ENCODE data around the gene PBX1. TPM values are rescaled to one million over a fixed set of nuclear protein-coding genes. Genes with fewer than 3 reads are reported as not detected.
A peak's percentile ranks its signal among the peaks of the same experiment; 100 is the strongest.

Gene PBX1
- total RNA-seq, 1 donor from 2014 or later: 37.4 TPM

- intact Hi-C loops (cut with DNase I): no loop called here
- H3K4me1 ChIP-seq: peaks cover 7 to 9% of the 10 kb centered on the region in 2 donors
- no peak for DNase-seq (ENCODE audit: low spot score in 2 of 2)
These were observed 264.7 kb downstream of the PBX1 start for GRCh38 chr1:164823486-164824279.

GRCh38 chr1:164824542-164824941, 265.6 kb downstream of the PBX1 start:
- intact Hi-C loops (cut with DNase I): no loop called here
- Histone ChIP-seq H3K27ac (peak overlapping the region; percentile 64 to 65), H3K4me3 (no peak overlapping the region), H3K36me3 (peaks cover 12% of the 10 kb centered on the region in 2 donors), H3K27me3 (no peaks in the 10 kb centered on the region), H3K4me1 (peaks cover 7 to 9% of the 10 kb centered on the region in 2 donors), H3K9me3 (no peaks in the 10 kb centered on the region)
- DNase-seq (ENCODE audit: low spot score in 2 of 2): no peak
- no peak for TF ChIP-seq CTCF (IDR thresholded peaks at IDR 0.05)

More at GRCh38 chr1:164823486-164824279, 264.7 kb downstream of the PBX1 start:
- peaks cover 12% of the 10 kb centered on the region in 2 donors for H3K36me3 ChIP-seq
- no peaks in the 10 kb centered on the region for H3K27me3 ChIP-seq
- TF ChIP-seq CTCF (IDR thresholded peaks at IDR 0.05): peak in 1 of 3 experiments; percentile 6
- H3K4me3 ChIP-seq: peak overlapping the region in 1 of 2 donors; percentile 24
- no peaks in the 10 kb centered on the region for H3K9me3 ChIP-seq
- peak overlapping the region; percentile 64 to 65 for H3K27ac ChIP-seq

GRCh38 chr1:164830628-164831027, 271.6 kb downstream of the PBX1 start:
- H3K27me3 ChIP-seq: no peaks in the 10 kb centered on the region
- intact Hi-C loops (cut with DNase I): no loop called here
- no peak overlapping the region for H3K4me3 ChIP-seq
- TF ChIP-seq CTCF (IDR thresholded peaks at IDR 0.05): no peak
- H3K36me3 ChIP-seq: no peaks in the 10 kb centered on the region
- DNase-seq (ENCODE audit: low spot score in 2 of 2): no peak
- no peaks in the 10 kb centered on the region for H3K9me3 ChIP-seq
- no peaks in the 10 kb centered on the region for H3K4me1 ChIP-seq
- no peak overlapping the region for H3K27ac ChIP-seq

- H3K27ac ChIP-seq: no peak overlapping the region
- H3K36me3 ChIP-seq: no peaks in the 10 kb centered on the region
These were observed 275.7 kb downstream of the PBX1 start for GRCh38 chr1:164834641-164835040.

GRCh38 chr1:164836614-164837018, 277.6 kb downstream of the PBX1 start:
- Histone ChIP-seq H3K9me3 (no peaks in the 10 kb centered on the region), H3K27ac (no peak overlapping the region), H3K4me3 (no peak overlapping the region), H3K36me3 (no peaks in the 10 kb centered on the region), H3K4me1 (no peaks in the 10 kb centered on the region), H3K27me3 (no peaks in the 10 kb centered on the region)
- no peak for DNase-seq (ENCODE audit: low spot score in 2 of 2)
- no peak for TF ChIP-seq CTCF (IDR thresholded peaks at IDR 0.05)
- intact Hi-C loops (cut with DNase I): no loop called here

More at GRCh38 chr1:164834641-164835040, 275.7 kb downstream of the PBX1 start:
- H3K9me3 ChIP-seq: no peaks in the 10 kb centered on the region
- intact Hi-C loops (cut with DNase I): no loop called here
- no peak for DNase-seq (ENCODE audit: low spot score in 2 of 2)
- TF ChIP-seq CTCF (IDR thresholded peaks at IDR 0.05): no peak
- no peak overlapping the region for H3K4me3 ChIP-seq
- H3K27me3 ChIP-seq: no peaks in the 10 kb centered on the region
- H3K4me1 ChIP-seq: no peaks in the 10 kb centered on the region

Measured in ascending aorta (tissue), 2 donors.